ENCODE data around the gene RRAS2. TPM values are rescaled to one million over a fixed set of nuclear protein-coding genes. Genes with fewer than 3 reads are reported as not detected.

Gene RRAS2
- total and polyA plus RNA-seq, 2 donors (not counting 3 experiments of a cell fraction or from before 2014, with no cell fraction given), result 30.1 to 80.5 TPM

GRCh38 chr11:14364322-14364721 lies 5.3 kb upstream of the RRAS2 start:
- H3K9me3 ChIP-seq (replicated peaks; ENCODE audit: control insufficient read depth, insufficient read depth, low read length), result no peaks in the 10 kb centered on the region
- H3K27ac ChIP-seq (ENCODE audit: insufficient read depth, low read depth, low read length), result no peak overlapping the region
- no peaks in the 10 kb centered on the region for H3K9me1 ChIP-seq (replicated peaks; ENCODE audit: control insufficient read depth, extremely low read depth, insufficient read depth, low read length)
- TF ChIP-seq EZH2 (IDR thresholded peaks at IDR 0.05; ENCODE audit: borderline replicate concordance, low read depth, low read length, severe bottlenecking), result no peak
- H2AFZ ChIP-seq (ENCODE audit: low read depth, low read length), result no peak overlapping the region
- DNase-seq (ENCODE audit: low read depth, low spot score), result no peak
- H3K79me2 ChIP-seq (ENCODE audit: control insufficient read depth, insufficient read depth, low read length), result no peaks in the 10 kb centered on the region
- no peak for FAIRE-seq
- CTCF ChIA-PET, result interaction anchor here (1.0 to 1.5 kb wide), 2 partner anchors 64 to 91 kb away, joined by 3 to 5 read pairs; no protein-coding TSS in a partner anchor
- H3K9ac ChIP-seq (replicated peaks; ENCODE audit: extremely low read depth, insufficient read depth, low read length), result no peak overlapping the region
- no peaks in the 10 kb centered on the region for H4K20me1 ChIP-seq (replicated peaks; ENCODE audit: control insufficient read depth, extremely low read depth, insufficient read depth, low read length)
- intact Hi-C loops (cut with micrococcal nuclease) (no loop called here), dilution Hi-C loops (cut with MboI; ENCODE audit: extremely low pct_ligation_motif_present, low sequenced_read_pairs) (no loop called here)
- POLR2A ChIA-PET, result no interaction called here
- H3K27me3 ChIP-seq (ENCODE audit: control insufficient read depth in 2 of 2, insufficient read depth in 2 of 2, low read length in 2 of 2), result no peaks in the 10 kb centered on the region
- peaks cover 2% of the 10 kb centered on the region for H3K4me1 ChIP-seq (ENCODE audit: control insufficient read depth, extremely low read depth, insufficient read depth, low read length)
- no peak overlapping the region for H3K4me3 ChIP-seq (replicated peaks in 1 of 3; ENCODE audit: insufficient read depth in 1 of 3, low read depth in 1 of 3, low read length in 3 of 3)
- no peaks in the 10 kb centered on the region for H3K36me3 ChIP-seq (ENCODE audit: control insufficient read depth in 2 of 2, extremely low read depth in 1 of 2, insufficient read depth in 2 of 2, low read length in 2 of 2)
- H3K4me2 ChIP-seq (ENCODE audit: insufficient read depth, low read length), result no peak overlapping the region
- BruUV-seq (replicated peaks), result no TSS peak

- no peak for DNase-seq (ENCODE audit: low read depth, low spot score)
- H4K20me1 ChIP-seq (replicated peaks; ENCODE audit: control insufficient read depth, extremely low read depth, insufficient read depth, low read length), result no peaks in the 10 kb centered on the region
- no peaks in the 10 kb centered on the region for H3K27me3 ChIP-seq (ENCODE audit: control insufficient read depth in 2 of 2, insufficient read depth in 2 of 2, low read length in 2 of 2)
- no peak for FAIRE-seq
- TF ChIP-seq CTCF (IDR thresholded peaks at IDR 0.05; ENCODE audit: extremely low read depth in 1 of 2, insufficient read depth in 1 of 2, low read depth in 1 of 2, low read length in 2 of 2) (no peak), MYC (IDR thresholded peaks at IDR 0.05; ENCODE audit: low read depth, low read length) (no peak), JUN (IDR thresholded peaks at IDR 0.05; ENCODE audit: borderline replicate concordance, insufficient read depth, insufficient read length, low read depth) (no peak), POLR2A (IDR thresholded peaks at IDR 0.05; ENCODE audit: low read depth, low read length) (no peak), FOS (IDR thresholded peaks at IDR 0.05; ENCODE audit: borderline replicate concordance, insufficient read depth, low read length) (no peak)
- H3K27ac ChIP-seq (ENCODE audit: insufficient read depth, low read depth, low read length), result no peak overlapping the region
- no peak overlapping the region for H3K9ac ChIP-seq (replicated peaks; ENCODE audit: extremely low read depth, insufficient read depth, low read length)
- no peak overlapping the region for H2AFZ ChIP-seq (ENCODE audit: low read depth, low read length)
- no peaks in the 10 kb centered on the region for H3K9me3 ChIP-seq (replicated peaks; ENCODE audit: control insufficient read depth, insufficient read depth, low read length)
- CTCF ChIA-PET, result interaction anchor here (0.7 to 2.1 kb wide), 10 partner anchors 14 to 97 kb away, joined by 3 to 11 read pairs (median 4); no protein-coding TSS in a partner anchor
- POLR2A ChIA-PET, result interaction anchor here (0.7 kb wide), 1 partner anchor 32 kb away, joined by 3 read pairs; no protein-coding TSS in a partner anchor
- H3K79me2 ChIP-seq (ENCODE audit: control insufficient read depth, insufficient read depth, low read length), result peaks cover 12% of the 10 kb centered on the region
- H3K4me2 ChIP-seq (ENCODE audit: insufficient read depth, low read length), result no peak overlapping the region
- no TSS peak for BruUV-seq (replicated peaks)
- dilution Hi-C loops (cut with MboI; ENCODE audit: extremely low pct_ligation_motif_present, low sequenced_read_pairs), result no loop called here
- H3K4me1 ChIP-seq (ENCODE audit: control insufficient read depth, extremely low read depth, insufficient read depth, low read length), result peaks cover 3% of the 10 kb centered on the region
- H3K36me3 ChIP-seq (ENCODE audit: control insufficient read depth in 2 of 2, extremely low read depth in 1 of 2, insufficient read depth in 2 of 2, low read length in 2 of 2), result no peaks in the 10 kb centered on the region
- H3K9me1 ChIP-seq (replicated peaks; ENCODE audit: control insufficient read depth, extremely low read depth, insufficient read depth, low read length), result no peaks in the 10 kb centered on the region
- intact Hi-C loops (cut with micrococcal nuclease), result no loop called here
- H3K4me3 ChIP-seq (replicated peaks in 1 of 3; ENCODE audit: insufficient read depth in 1 of 3, low read depth in 1 of 3, low read length in 3 of 3), result no peak overlapping the region
Measured at GRCh38 chr11:14362611-14363010, 3.6 kb upstream of the RRAS2 start.

All from endothelial cell of umbilical vein (primary cell).